ENCODE measurements around the gene CD38.
"Not testable (repeated sequence)": the region's sequence is repeated elsewhere in the genome, so short reads cannot be mapped to it uniquely, and the experiment has no call there.

CD38 gene

DNA sequence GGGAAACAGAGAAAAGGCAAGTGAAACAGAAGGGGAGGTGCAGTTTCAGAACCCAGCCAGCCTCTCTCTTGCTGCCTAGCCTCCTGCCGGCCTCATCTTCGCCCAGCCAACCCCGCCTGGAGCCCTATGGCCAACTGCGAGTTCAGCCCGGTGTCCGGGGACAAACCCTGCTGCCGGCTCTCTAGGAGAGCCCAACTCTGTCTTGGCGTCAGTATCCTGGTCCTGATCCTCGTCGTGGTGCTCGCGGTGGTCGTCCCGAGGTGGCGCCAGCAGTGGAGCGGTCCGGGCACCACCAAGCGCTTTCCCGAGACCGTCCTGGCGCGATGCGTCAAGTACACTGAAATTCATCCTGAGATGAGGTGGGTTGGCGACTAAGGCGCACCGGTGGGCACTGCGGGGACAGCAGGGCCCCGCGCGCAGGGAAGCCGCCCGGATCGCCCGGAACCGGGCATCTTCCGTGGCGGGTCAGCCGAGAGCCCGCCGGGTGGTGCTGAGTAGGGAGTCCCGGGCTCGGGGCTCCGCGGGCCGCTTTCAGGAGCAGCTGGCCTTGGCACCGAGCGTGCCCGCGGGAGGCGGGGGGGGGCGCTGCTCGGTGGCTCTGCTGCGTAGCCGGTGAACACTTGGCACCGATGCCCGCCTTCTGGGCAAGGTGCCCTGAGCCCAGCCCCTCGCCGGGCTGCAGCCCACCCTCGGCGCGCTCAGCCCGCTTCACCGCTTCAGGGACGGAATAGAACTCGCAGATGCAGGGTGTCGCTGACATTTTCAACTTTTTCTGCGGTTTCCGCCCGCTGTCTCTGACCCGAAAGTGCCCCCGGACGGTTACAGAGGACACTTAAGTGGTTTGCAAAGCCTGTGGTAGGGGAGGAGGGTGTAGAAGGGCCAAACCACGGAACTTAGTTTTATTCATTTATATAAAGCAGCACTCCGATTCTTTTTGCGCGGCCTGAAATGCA lies at the start of gene CD38:
TSS of gene CD38 (plus strand) at position 40 of the 953 bp plus-strand sequence. CDS start at position 127, 87 bp downstream.
- peak; percentile 29 for DNase-seq (ENCODE audit: low spot score)

DNA sequence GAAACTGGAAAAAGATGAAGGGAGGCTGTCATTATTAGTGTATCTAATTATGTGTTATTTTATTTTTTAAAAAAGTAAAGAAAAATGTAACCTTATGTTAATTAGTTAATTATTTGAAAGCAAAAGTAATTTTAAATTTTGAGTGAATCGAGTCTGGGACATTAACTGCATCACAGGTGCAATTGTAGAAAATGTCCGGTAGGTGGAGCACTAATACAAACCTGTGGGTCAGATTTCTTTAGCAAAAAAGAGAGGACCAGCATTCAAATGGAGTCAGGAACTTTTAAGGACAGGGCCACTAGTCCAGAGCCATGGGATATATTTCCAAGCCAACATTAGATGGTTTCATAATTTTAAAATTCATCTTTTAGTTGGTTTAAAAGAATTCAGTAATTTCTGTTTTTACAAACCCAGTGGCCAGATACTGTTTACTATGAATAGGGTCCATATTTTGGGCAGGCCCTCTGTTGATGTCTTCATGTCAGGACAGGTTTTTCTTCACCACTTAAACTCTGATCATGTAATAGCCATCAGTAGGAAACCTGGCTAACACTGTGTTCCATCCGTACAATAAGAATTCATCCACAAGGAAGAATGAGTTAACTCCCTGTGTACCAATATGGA lies 48.1 kb upstream of the CD38 start:
- peak; percentile 61 for DNase-seq (ENCODE audit: low spot score)

DNA sequence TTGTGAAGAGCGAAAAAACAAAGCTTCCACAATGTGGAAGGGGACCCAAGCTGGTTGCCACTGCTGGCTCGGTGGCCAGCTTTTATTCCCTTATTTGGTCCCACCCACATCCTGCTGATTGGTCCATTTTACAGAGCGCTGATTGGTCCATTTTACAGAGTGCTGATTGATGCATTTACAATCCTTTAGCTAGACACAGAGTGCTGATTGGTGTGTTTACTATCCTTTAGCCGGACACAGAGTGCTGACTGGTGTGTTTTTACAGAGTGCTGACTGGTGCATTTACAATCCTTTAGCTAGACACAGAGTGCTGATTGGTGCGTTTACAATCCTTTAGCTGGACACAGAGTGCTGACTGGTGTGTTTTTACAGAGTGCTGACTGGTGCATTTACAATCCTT lies 45.1 kb upstream of the CD38 start:
- not testable (repeated sequence) for DNase-seq (ENCODE audit: low spot score)

DNA sequence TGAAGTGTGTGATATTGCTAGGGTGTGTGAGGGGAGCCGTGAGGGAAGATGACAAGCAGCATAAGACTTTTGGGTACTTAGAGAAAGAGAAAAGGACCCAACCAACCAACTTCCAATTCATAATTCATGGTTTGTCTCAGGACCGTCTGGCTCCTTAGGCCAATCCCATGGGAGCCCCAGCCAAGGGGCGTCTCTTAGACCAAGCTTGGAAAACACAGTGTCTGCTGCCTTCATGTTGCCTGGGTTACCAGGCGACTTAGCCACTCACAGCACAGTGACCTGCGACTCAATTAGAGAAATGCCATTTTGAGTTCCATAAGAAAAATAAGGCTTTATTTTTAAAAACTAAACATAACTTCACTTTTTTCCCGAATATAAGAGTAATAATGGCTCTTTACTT lies 42.6 kb upstream of the CD38 start:
- no peak for DNase-seq (ENCODE audit: low spot score)

DNA sequence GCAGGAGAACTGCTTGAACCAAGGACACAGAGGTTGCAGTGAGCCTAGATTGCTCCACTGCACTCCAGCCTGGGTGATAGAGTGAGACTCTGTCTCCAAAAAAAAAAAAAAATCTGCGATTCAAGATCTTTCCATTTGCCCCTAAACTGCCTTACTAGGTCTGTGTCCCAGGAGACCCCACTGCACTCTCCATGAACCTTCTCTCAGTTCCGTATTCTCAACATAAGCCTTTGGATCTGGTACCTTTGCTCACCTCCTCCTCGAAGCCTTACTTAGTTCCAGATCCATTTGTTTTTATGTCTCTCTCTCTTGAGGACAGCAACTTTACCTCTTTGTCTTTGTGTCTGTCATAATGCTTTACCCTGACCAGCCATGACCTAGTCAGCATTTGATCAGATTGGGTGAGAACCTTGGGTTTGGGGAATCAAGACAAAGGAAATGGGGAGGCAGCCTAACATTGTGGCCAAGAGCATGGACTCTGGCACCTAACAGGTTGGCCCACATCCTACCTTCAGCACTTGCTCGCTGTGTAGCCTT lies 41.5 kb upstream of the CD38 start:
- DNase-seq (ENCODE audit: low spot score): no peak

DNA sequence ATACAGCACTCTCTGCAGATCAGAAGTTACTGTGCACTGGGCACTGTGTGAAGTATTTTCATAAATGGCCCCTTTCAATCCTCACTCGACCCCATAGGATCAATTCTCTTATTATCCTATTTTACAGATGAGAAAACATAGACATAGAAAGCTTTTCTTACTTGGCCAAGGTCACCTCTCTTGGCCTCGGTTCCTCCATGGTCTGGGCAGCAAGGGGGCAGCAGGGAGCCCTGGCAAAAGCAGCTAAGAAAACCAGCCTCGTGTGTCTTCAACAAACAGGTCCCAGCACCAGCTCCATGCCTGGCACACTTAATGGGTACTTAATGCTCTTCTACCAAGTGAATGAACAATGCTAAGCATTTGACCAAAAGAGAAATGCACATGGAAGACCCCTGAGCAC lies 40.9 kb upstream of the CD38 start:
- no peak for DNase-seq (ENCODE audit: low spot score)

DNA sequence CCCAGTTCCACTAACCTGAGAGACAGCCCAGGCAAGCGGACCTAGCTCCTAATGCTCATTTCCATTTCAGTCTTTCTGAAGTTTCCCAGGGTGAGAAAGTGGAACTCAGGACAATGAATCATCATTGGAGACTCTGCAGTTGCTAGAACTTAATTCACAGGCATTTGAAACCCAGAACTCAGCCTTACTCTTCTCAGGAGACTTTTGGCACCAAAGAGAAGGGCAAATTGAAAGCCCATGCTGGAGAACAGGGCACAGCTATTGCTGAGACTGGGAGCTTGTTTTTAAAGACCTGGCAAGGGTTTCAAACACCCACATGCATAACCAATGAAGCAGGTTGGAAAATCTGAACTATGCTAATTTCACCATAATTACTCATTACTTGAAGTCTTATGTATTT lies 39.3 kb upstream of the CD38 start:
- no peak for DNase-seq (ENCODE audit: low spot score)

DNA sequence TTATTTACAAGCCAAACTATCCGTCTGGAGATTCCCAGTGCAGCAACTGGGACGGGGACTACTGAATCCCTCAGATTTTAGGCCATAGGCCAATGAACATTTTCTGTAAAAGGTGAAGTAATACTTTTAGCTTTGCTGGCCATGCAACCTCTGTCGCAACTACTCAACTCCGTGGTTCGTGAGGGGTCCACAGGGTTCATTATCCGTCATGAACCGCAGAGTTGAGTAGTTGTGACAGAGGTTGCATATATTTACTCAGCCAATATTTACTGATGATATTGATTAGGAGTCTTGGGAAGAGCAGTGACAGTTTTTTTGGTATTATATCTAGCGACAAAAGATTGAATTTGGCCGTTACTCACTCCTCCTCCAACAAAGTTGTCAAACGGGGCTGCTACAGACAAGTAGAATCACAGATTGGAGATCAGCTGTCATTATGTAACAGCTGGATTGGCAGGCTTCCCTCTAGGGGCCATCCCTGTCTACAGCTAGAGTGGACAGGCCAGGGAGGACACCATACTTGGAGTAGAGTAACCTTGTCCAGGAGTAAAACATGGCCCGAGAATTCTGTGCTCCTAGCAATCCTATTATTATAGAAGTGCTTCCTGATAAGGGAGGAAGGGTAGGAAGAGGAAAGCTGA lies 37.2 kb upstream of the CD38 start:
- no peak for DNase-seq (ENCODE audit: low spot score)

DNA sequence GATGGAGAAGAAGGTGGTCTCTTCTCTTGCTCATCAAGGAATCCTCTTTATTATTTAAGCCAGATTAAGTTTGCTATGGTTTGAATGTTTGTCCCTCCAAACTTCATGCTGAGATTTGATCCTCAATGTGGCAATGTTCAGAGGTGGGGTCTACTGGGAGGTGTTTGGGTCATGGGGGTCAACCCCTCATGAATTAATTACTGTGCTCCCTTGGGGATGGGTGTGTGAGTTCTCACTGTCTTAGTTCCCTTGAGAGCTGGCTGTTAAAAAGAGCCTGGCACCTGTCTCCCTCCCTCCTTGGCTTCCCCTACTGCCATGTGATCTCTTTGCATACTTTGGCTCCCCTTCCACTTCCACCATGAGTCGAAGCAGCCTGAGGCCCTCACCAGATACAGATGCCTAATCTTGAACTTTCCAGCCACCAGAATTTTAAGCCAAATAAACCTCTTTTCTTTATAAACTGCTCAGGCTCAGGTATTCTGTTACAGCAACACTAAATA lies 36.0 kb upstream of the CD38 start:
- DNase-seq (ENCODE audit: low spot score): no peak

DNA sequence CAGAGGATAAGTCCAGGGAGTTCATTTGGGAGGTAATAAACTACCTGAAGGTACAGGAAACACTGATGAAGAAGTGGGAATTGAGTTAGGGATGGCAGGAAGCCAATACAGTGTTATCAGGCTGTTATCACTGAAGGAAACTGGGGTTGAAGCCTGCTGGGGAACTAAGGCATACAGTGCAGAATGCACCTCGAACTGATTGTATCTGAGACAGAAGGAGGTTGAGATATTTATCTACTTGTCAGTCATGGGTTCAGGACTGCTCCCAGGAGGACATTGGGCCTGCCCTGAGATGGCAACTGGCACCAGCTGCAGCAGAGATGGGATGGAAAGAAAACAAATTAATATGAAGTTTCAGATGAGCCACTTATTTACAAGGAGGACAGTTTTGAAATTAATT lies 35.5 kb upstream of the CD38 start:
- DNase-seq (ENCODE audit: low spot score): no peak

DNA sequence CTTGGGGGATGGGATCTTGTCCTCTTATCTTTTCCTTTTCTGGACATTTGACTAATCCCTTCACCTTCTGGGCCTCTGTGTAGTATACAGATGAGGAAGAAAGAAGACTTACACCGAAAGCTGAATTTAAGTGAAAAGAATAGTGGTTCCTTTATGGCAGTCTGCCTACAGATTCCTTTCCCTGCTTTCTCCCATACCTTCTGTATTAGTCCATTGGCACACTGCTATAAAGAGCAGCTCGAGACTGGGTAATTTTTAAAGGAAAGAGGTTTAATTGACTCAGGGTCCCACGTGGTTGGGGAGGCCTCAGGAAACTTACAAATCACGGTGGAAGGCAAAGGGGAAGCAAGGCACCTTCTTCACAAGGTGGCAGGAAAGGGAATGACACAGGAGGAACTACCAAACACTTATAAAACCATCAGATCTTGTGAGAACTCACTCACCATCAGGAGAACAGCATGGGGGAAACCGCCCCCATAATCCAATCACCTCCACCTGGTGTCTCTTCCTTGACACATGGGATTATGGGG lies 34.0 kb upstream of the CD38 start:
- DNase-seq (ENCODE audit: low spot score): no peak

DNA sequence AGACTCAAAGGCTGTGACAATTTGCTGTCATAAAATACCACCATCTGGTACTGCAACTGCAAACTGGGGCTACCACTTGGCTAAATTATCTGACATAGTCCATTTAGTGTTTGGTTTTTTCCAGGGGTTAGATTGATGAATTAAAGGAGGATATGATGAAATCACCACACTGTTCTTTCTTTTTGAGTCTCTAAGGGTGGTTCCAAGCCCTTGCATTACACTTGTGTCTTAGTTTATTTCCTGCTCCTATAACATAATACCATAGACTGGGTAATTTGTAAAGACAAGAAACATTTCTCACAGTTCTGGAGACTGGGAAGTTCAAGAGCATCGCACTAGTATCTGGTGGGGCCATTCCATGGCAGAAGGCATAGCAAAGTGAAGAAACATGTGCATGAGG lies 32.0 kb upstream of the CD38 start:
- no peak for DNase-seq (ENCODE audit: low spot score)

DNA sequence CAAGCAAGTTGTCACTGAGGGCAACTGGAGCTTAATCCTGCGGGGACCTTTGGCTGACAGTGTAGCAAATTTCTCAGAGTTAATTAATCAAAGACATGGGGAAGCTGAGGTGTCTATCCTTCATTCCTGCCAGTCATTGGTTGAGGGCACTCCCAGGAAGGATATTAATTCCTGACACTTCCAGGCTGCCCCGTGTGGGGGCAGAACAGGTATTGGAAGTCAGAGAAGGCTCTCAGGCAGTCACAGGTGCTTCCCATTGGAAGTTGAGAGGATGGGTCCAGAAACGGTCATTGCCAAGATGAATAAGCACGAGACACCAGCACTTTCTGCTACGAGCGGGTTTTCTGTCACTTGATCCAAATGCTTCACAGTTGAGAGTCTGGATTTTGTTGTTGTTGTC lies 29.1 kb upstream of the CD38 start:
- DNase-seq (ENCODE audit: low spot score): no peak

DNA sequence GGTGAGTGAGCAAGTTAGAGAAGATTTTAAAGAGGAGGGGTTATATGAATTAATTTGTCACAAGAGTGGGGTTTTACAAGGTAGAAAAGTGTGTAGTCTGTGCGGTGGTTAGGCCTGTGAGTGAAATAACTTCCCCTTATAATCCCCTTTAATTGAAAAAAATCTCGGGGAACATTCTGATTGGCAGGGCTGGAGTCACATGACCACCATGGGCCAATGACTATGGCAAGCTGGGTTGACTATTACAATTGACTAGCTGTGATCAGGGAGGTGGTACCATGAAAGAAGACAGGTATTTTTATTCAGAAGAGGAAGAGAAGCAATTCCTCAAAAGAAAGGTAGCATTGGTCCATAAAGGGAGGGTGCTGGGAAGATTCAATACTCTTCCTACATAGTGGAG lies 27.0 kb upstream of the CD38 start:
- DNase-seq (ENCODE audit: low spot score): no peak

DNA sequence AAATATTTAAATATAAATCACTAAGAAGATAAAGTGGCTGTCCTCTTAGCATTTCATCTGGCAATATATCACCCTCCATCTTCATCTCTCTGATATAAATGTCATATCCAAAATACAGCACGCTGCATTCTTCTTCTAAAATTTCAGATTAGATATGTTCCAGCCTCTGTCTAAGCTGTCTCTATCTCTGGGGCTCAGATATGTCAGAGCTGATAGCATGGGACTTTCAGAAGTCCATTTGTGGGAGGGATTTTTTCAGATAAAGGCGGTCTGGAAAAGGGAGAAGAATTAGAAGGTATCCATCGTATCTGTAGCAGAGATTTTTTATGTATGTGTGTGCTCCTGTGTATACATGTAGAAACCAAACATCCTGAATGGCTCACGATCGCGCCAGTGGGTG lies 25.0 kb upstream of the CD38 start:
- no peak for DNase-seq (ENCODE audit: low spot score)

DNA sequence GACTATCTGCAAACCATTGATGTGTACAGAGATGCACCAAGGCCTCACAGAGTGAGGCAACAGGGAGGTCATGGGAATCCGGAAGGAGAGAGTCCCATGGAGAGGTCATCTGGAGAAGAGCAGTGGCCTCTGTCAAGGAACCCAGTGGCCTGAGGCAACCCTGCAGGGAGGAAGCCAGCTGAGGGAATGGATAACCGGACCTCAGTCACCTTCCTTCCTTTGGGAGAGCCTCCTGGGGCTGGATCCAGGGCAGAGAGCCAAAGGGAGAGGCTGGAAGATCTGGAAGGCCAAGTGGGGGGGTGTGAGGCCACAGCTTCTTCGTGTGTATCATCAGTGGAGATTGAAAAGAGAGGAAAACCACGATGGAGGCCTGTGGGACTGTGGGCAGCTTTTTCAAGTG lies 24.3 kb upstream of the CD38 start:
- no peak for DNase-seq (ENCODE audit: low spot score)

DNA sequence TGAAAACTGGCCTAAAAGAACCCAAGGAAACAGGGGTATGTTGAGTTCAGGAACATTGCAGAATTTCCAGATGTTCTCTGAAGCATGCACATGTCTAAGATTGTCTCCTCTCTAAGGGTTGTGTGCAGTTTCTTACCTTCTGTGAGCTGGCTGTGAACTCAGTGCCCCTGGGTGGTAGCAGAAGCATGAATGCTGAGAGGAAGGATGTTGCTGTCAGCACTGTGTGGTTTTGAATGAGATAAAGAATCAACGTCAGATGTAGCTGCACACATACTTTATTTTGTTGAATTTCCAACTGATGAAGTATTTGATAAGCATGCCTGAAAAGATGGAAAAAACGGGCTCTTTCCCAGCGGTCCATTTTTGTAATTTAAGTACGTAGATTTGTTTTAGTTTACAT lies 23.8 kb upstream of the CD38 start:
- no peak for DNase-seq (ENCODE audit: low spot score)

DNA sequence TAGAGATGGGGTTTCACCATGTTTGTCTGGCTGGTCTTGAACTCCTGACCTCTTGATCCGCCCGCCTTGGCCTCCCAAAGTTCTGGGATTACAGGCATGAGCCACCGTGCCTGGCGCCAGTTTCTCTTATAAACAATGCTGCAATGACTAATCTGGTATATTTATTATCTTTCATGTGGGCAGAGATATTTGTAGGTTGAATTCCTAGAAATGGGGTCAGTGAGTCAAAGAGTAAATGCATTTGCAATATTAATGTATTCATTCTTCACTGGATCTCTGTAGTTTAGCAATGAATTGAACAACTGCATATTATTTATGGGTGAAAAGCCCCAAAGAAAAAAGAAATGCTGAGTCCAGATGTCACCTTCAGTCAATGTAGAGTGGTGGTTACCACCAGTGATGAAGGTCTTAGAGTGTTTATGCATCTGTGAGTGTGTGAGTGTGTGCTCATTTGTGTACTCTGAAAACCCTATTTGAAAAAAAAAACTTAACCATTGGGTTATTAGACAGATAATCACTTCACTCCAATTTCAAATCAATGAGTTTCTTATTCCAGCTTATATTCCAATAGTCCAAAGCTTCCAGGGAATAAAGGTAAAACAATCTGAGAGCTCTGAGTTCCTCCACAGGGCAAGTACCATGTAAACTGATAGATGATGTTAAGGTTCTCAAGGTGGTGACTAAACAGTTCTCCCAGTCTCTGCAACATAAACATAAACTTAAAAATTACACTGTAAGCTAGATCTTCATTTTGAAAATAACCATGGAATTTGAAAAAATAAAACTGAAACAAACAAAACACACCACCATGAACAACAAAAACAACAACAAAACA lies 22.6 kb upstream of the CD38 start:
- DNase-seq (ENCODE audit: low spot score): no peak

DNA sequence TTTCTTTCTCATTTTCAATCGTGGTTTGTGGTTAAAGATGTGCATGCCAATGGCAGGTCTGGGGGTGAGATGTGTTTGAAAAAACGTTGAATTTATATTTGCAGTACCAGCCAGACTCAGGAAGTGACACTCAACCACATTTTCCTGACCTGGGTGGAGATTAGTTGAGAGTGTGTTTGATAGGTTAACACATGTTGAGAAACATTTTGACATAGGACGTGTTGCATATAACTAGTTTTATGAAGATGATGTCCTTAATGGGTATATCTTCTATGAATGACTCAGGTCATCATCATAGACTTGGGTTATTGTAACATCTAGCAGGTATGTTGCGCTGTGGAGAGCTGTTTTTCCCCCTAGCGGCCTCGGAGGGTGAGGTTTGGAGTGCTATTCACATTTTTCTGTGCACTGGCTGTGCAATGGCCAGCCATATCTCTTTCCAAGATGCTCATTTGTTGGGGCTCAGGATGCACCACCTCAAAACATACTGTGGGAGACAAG lies 21.7 kb upstream of the CD38 start:
- DNase-seq (ENCODE audit: low spot score): no peak

DNA sequence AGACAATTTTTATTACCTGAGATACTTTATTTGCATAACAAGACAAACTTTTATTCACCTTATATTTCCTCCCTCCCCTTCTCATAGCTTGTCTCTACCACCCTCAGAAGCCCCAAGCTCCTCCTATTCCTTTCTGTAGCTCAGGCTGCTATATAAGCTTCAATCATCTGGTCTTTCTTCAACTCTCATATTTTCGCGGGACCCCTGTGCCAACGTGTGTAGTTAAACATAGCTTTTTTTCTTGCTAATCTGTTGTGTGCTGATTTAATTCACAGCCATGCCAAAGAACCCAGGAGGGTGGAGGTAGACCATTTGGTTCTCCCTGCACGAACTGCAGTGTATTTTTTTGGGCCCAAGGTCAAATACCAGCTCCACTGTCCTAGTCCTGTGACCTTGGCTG lies 21.1 kb upstream of the CD38 start:
- DNase-seq (ENCODE audit: low spot score): no peak

DNA sequence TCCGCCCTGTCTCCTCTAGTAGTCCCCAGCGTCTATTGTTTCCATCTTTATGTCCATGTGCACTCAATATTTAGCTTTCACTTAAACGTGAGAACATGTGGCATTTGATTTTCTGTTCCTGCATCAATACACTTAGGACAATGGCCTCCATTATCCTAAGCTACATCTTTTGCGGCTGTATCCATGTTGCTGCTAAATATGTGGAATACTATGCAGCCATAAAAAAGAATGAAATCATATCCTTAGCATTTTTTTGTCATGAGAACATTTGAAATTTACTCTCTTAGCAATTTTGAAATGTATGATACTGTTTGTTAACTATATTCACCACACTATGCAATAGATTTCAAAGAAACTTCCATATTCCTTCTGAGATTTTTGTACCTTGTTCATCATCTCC lies 19.8 kb upstream of the CD38 start:
- no peak for DNase-seq (ENCODE audit: low spot score)

All from AG08396 (cell line).